Activated B cell treated with CpG ODN at 0.5 μM for 24 hours (primary cell): Measurements from ENCODE around the gene TM9SF4. TPM values are rescaled to one million over a fixed set of nuclear protein-coding genes. Genes with fewer than 3 reads are reported as not detected.

Experiments
- total RNA-seq: library from RNA; stranded (reverse); gene quantifications from 2 replicates; pipeline ENCODE4 v1.2.3, GENCODE V29; 2022

TM9SF4 gene
- total RNA-seq, 1 donor from 2014 or later: 48.1 TPM

Other genes with a start within 250 kb of the TM9SF4 start
- gene DUSP15, start 239.2 kb upstream of the TM9SF4 start, total RNA-seq: 25.0 and 26.9 TPM in 2 replicates
- gene TTLL9, start 239.1 kb upstream of the TM9SF4 start, total RNA-seq: 0.60 and 0.61 TPM in 2 replicates
- gene PDRG1, start 157.7 kb upstream of the TM9SF4 start, total RNA-seq: 16.4 and 18.7 TPM in 2 replicates
- 0.04 and 0.12 TPM in 2 replicates for gene XKR7, start 141.6 kb upstream of the TM9SF4 start, total RNA-seq
- gene CCM2L, start 99.3 kb upstream of the TM9SF4 start, total RNA-seq: 0.11 and 0.20 TPM in 2 replicates
- 183 TPM in 2 replicates for gene HCK, start 57.5 kb upstream of the TM9SF4 start, total RNA-seq
- 17.3 and 17.9 TPM in 2 replicates for gene PLAGL2, start 98.0 kb downstream of the TM9SF4 start, total RNA-seq
- gene POFUT1, start 98.2 kb downstream of the TM9SF4 start, total RNA-seq: 20.4 and 24.0 TPM in 2 replicates
- 25.9 and 28.4 TPM in 2 replicates for gene KIF3B, start 167.9 kb downstream of the TM9SF4 start, total RNA-seq
- gene ASXL1, start 248.6 kb downstream of the TM9SF4 start, total RNA-seq: 145 and 169 TPM in 2 replicates